ENCODE results near the gene APIP. TPM values are rescaled to one million over a fixed set of nuclear protein-coding genes. Genes with fewer than 3 reads are reported as not detected.

APIP gene
- total and polyA plus RNA-seq, 7 experiments from 2014 or later: 8.2 to 23.6 (median 17.7) TPM

- Mint-ChIP-seq H3K9me3 (peaks cover 0 to 6% (median 0%) of the 10 kb centered on the region in 11 donors), H3K4me3 (no peak overlapping the region), H3K27ac (no peak overlapping the region), H3K27me3 (no peaks in the 10 kb centered on the region), H3K4me1 (peaks cover 16 to 43% (median 33%) of the 10 kb centered on the region in 7 donors), H3K36me3 (peaks cover 0 to 58% (median 41%) of the 10 kb centered on the region in 5 donors)
- no peak for ATAC-seq
- Histone ChIP-seq H3K4me1 (ENCODE audit: control insufficient read depth in 2 of 2, insufficient read depth in 2 of 2, low read length in 2 of 2) (peaks cover 5 to 6% of the 10 kb centered on the region in 2 donors), H3K27me3 (ENCODE audit: control insufficient read depth in 2 of 2, insufficient read depth in 2 of 2, low read length in 2 of 2) (no peaks in the 10 kb centered on the region), H3K27ac (ENCODE audit: low read depth, low read length) (no peak overlapping the region), H3K9me3 (ENCODE audit: control insufficient read depth in 2 of 3, low read length in 3 of 3) (no peaks in the 10 kb centered on the region), H3K36me3 (ENCODE audit: control insufficient read depth in 2 of 3, insufficient read depth in 3 of 3, low read length in 3 of 3) (peaks cover 0 to 12% (median 4%) of the 10 kb centered on the region in 3 experiments), H3K4me3 (ENCODE audit: low read length) (no peak overlapping the region)
- DNase-seq: no peak
- ChIA-PET CTCF (interaction anchor here (0.7 to 1.1 kb wide), 2 partner anchors 296 to 365 kb away, joined by 3 read pairs; no protein-coding TSS in a partner anchor), POLR2A (interaction anchor here (1.0 kb wide), 1 partner anchor 30 kb away, joined by 4 read pairs; no protein-coding TSS in a partner anchor)
- intact Hi-C loops (cut with micrococcal nuclease): no loop called here
These were observed 24.0 kb upstream of the APIP start for GRCh38 chr11:34940026-34940677.

- Mint-ChIP-seq H3K4me3 (no peak overlapping the region), H3K4me1 (peaks cover 16 to 44% (median 34%) of the 10 kb centered on the region in 7 donors), H3K36me3 (peaks cover 0 to 50% (median 36%) of the 10 kb centered on the region in 5 donors), H3K27me3 (no peaks in the 10 kb centered on the region), H3K27ac (no peak overlapping the region), H3K9me3 (no peaks in the 10 kb centered on the region)
- Histone ChIP-seq H3K9me3 (ENCODE audit: control insufficient read depth in 2 of 3, low read length in 3 of 3) (no peaks in the 10 kb centered on the region), H3K4me3 (ENCODE audit: low read length) (no peak overlapping the region), H3K27ac (ENCODE audit: low read depth, low read length) (no peak overlapping the region), H3K27me3 (ENCODE audit: control insufficient read depth in 2 of 2, insufficient read depth in 2 of 2, low read length in 2 of 2) (no peaks in the 10 kb centered on the region), H3K4me1 (ENCODE audit: control insufficient read depth in 2 of 2, insufficient read depth in 2 of 2, low read length in 2 of 2) (peaks cover 5 to 6% of the 10 kb centered on the region in 2 donors), H3K36me3 (ENCODE audit: control insufficient read depth in 2 of 3, insufficient read depth in 3 of 3, low read length in 3 of 3) (peaks cover 0 to 12% (median 4%) of the 10 kb centered on the region in 3 experiments)
- no peak for DNase-seq
- intact Hi-C loops (cut with micrococcal nuclease): loop anchor here in 1 of 2 donors (5.0 kb wide), 1 partner anchor 39 kb away; no protein-coding TSS in a partner anchor
- CTCF ChIA-PET: no interaction called here
- POLR2A ChIA-PET: no interaction called here
- no peak for ATAC-seq
These were observed 22.4 kb upstream of the APIP start for GRCh38 chr11:34938611-34939010.

DNA sequence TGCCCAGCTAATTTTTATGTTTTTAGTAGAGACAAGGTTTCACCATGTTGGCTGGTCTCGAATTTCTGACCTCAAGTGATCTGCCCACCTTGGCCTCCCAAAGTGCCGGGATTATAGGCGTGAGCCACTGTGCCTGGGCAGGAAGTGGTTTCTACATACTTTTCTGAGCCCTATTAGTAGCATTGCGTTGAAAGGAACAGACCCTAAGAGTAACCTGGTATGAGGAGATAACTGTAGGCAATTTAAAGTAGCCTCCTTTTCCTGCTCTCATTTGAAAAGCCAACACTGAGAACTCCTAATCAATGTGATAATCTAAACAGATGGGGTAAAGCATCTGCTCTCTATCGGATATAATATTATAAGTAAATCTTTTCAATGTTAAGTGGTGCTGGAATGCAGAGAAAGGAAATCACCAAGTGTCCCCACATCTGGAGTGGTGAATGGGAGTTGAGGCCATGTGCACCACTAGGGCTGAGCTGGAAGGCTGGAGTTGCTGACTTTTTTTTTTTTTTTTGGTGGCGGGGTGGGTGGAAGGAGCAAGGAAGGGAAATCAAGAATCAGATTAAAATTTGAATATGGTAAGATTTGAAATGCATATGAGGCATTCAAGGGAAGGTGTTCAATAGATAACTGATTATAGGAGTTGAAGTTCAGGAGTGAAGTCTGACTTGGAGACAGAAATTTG lies 20.9 kb upstream of the APIP start:
- H3K4me3 Mint-ChIP-seq: peak overlapping the region in 2 of 10 donors; percentile 5 to 38
- H3K27me3 Mint-ChIP-seq: no peaks in the 10 kb centered on the region
- CTCF ChIA-PET: no interaction called here

DNA sequence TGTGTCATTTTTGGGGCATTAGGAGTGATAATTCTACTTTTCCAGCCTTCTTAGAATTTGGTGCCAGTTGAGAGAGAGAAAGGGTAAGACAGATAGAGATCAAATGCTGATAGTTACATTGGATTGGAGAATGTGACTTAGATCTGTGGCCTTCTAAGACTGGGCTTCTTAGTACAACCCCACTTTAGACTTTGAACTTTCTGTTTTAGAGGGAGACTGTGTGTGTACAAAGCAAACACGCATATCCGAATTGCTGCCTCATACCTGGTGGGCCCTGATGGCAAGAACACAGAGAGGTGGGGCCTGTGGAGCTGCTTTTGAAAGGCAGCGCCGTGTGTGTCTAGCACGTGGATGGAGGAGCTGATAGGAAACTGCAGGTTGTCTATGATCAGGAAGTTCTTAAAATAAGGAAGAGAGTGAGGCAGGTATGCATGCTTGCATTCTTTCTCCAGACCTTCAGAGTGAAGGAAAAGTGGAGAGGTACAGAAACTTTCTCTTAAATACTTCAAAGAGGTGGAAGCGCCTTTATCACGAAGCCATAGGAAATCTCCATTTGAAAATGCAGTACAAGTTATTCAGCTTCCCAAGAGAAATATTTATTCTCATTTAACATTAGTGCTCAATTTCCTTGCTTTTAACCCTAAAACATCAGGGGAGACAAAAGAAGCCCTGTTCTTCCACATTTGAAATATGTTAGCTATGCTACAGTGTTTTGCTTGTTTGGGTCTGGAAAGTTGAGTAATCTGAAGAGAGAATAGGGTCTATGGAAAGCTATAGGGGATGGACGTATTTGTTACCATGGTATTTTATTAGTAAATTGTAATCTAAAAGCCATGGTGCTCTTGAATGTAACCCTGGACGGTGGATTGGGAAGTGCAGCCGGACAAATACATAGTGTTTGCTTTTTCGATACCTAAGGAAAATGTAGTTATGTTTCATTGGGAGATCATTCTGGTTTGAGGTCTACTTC lies 13.9 kb upstream of the APIP start:
- ATAC-seq: no peak

More for the DNA sequence above, 20.9 kb upstream of the APIP start:
- Histone ChIP-seq H3K27me3 (ENCODE audit: control insufficient read depth in 2 of 2, insufficient read depth in 2 of 2, low read length in 2 of 2) (no peaks in the 10 kb centered on the region), H3K27ac (ENCODE audit: low read depth, low read length) (no peak overlapping the region), H3K36me3 (ENCODE audit: control insufficient read depth in 2 of 3, insufficient read depth in 3 of 3, low read length in 3 of 3) (peaks cover 0 to 18% (median 4%) of the 10 kb centered on the region in 3 experiments), H3K9me3 (ENCODE audit: control insufficient read depth in 2 of 3, low read length in 3 of 3) (no peaks in the 10 kb centered on the region), H3K4me1 (ENCODE audit: control insufficient read depth in 2 of 2, insufficient read depth in 2 of 2, low read length in 2 of 2) (peaks cover 5 to 6% of the 10 kb centered on the region in 2 donors), H3K4me3 (ENCODE audit: low read length) (no peak overlapping the region)
- Mint-ChIP-seq H3K4me1 (peaks cover 16 to 40% (median 30%) of the 10 kb centered on the region in 7 donors), H3K9me3 (no peaks in the 10 kb centered on the region), H3K36me3 (peaks cover 6 to 57% (median 32%) of the 10 kb centered on the region in 5 donors), H3K27ac (peak overlapping the region in 4 of 9 donors; percentile 5 to 65 (median 34))
- DNase-seq: no peak
- no peak for ATAC-seq
- POLR2A ChIA-PET: no interaction called here
- intact Hi-C loops (cut with micrococcal nuclease): loop anchor here in 1 of 2 donors (5.0 kb wide), 1 partner anchor 40 kb away; no protein-coding TSS in a partner anchor

GRCh38 chr11:34928960-34929680 lies 12.9 kb upstream of the APIP start:
- Mint-ChIP-seq H3K27me3 (no peaks in the 10 kb centered on the region), H3K9me3 (no peaks in the 10 kb centered on the region), H3K27ac (peak overlapping the region in 1 of 9 donors; percentile 7), H3K4me3 (no peak overlapping the region), H3K4me1 (peaks cover 10 to 37% (median 29%) of the 10 kb centered on the region in 7 donors), H3K36me3 (peaks cover 2 to 33% (median 8%) of the 10 kb centered on the region in 5 donors)
- intact Hi-C loops (cut with micrococcal nuclease): loop anchor here (2.0 to 5.0 kb wide), 3 partner anchors 288 to 483 kb away; no protein-coding TSS in a partner anchor
- no peak overlapping the region for H3K4me3 ChIP-seq (ENCODE audit: low read length)
- POLR2A ChIA-PET: interaction anchor here (0.7 to 1.4 kb wide), 4 partner anchors 12 to 463 kb away, joined by 3 to 4 read pairs (median 4); partner anchors contain the start of gene PDHX
- H3K27me3 ChIP-seq (ENCODE audit: control insufficient read depth in 2 of 2, insufficient read depth in 2 of 2, low read length in 2 of 2): no peaks in the 10 kb centered on the region
- peaks cover 0 to 6% (median 0%) of the 10 kb centered on the region in 3 experiments for H3K36me3 ChIP-seq (ENCODE audit: control insufficient read depth in 2 of 3, insufficient read depth in 3 of 3, low read length in 3 of 3)
- H3K27ac ChIP-seq (ENCODE audit: low read depth, low read length): no peak overlapping the region
- CTCF ChIA-PET: interaction anchor here (0.6 to 3.2 kb wide), 3 partner anchors 463 to 1817 kb away, joined by 5 to 24 read pairs (median 5); no protein-coding TSS in a partner anchor
- H3K4me1 ChIP-seq (ENCODE audit: control insufficient read depth in 2 of 2, insufficient read depth in 2 of 2, low read length in 2 of 2): peaks cover 0 to 10% of the 10 kb centered on the region in 2 donors
- no peaks in the 10 kb centered on the region for H3K9me3 ChIP-seq (ENCODE audit: control insufficient read depth in 2 of 3, low read length in 3 of 3)
- no peak for DNase-seq
- no peak for ATAC-seq

More for the DNA sequence above, 13.9 kb upstream of the APIP start:
- Mint-ChIP-seq H3K27me3 (no peaks in the 10 kb centered on the region), H3K27ac (peak overlapping the region in 2 of 9 donors; percentile 7), H3K36me3 (peaks cover 5 to 35% (median 9%) of the 10 kb centered on the region in 5 donors), H3K4me3 (peak overlapping the region in 1 of 10 donors; percentile 58), H3K4me1 (peaks cover 10 to 36% (median 31%) of the 10 kb centered on the region in 7 donors), H3K9me3 (no peaks in the 10 kb centered on the region)
- Histone ChIP-seq H3K36me3 (ENCODE audit: control insufficient read depth in 2 of 3, insufficient read depth in 3 of 3, low read length in 3 of 3) (peaks cover 0 to 6% (median 0%) of the 10 kb centered on the region in 3 experiments), H3K4me3 (ENCODE audit: low read length) (no peak overlapping the region), H3K4me1 (ENCODE audit: control insufficient read depth in 2 of 2, insufficient read depth in 2 of 2, low read length in 2 of 2) (peaks cover 0 to 10% of the 10 kb centered on the region in 2 donors), H3K27me3 (ENCODE audit: control insufficient read depth in 2 of 2, insufficient read depth in 2 of 2, low read length in 2 of 2) (no peaks in the 10 kb centered on the region), H3K9me3 (ENCODE audit: control insufficient read depth in 2 of 3, low read length in 3 of 3) (no peaks in the 10 kb centered on the region), H3K27ac (ENCODE audit: low read depth, low read length) (no peak overlapping the region)
- no peak for DNase-seq
- CTCF ChIA-PET: interaction anchor here (1.4 kb wide), 1 partner anchor 462 kb away, joined by 5 read pairs; no protein-coding TSS in a partner anchor
- intact Hi-C loops (cut with micrococcal nuclease): loop anchor here (2.0 to 5.0 kb wide), 3 partner anchors 287 to 482 kb away; no protein-coding TSS in a partner anchor
- POLR2A ChIA-PET: interaction anchor here (1.0 to 1.4 kb wide), 2 partner anchors 13 to 245 kb away, joined by 3 to 4 read pairs; partner anchors contain the start of gene PDHX

Data from naive thymus-derived CD4-positive, alpha-beta T cell (primary cell).